Epithelial cell of prostate (primary cell): Measurements from ENCODE around the gene DDAH1.
A peak's percentile ranks its signal among the peaks of the same experiment; 100 is the strongest.
"Not testable (repeated sequence)": the region's sequence is repeated elsewhere in the genome, so short reads cannot be mapped to it uniquely, and the experiment has no call there.

Experiments
- DNase-seq: peaks from one replicate; pipeline ENCODE4 v3.0.0-alpha.2; 2011; ENCODE audit warnings: low read depth, low spot score
- H3K27ac ChIP-seq: fragments of 450-650 bp; 2 replicates; pipeline ENCODE4 v1.5.1; 2017; ENCODE audit warnings: mild to moderate bottlenecking

DDAH1 gene

GRCh38 chr1:85473390-85473789, 8.4 kb upstream of the DDAH1 start:
- peak overlapping the region; percentile 31 for H3K27ac ChIP-seq
- DNase-seq, result peak; percentile 89

- no peak overlapping the region for H3K27ac ChIP-seq
These were observed 6.6 kb upstream of the DDAH1 start for GRCh38 chr1:85471558-85471957.

GRCh38 chr1:85470130-85470529, 5.2 kb upstream of the DDAH1 start:
- not testable (repeated sequence) for DNase-seq, H3K27ac ChIP-seq

More at GRCh38 chr1:85471558-85471957, 6.6 kb upstream of the DDAH1 start:
- no peak for DNase-seq

- no peak for DNase-seq
- H3K27ac ChIP-seq, result no peak overlapping the region
These were observed 3.1 kb upstream of the DDAH1 start for GRCh38 chr1:85467929-85468540.

- no peak for DNase-seq
- no peak overlapping the region for H3K27ac ChIP-seq
These were observed 2.1 kb upstream of the DDAH1 start for GRCh38 chr1:85467036-85467435.

- no peak for DNase-seq
- H3K27ac ChIP-seq, result no peak overlapping the region
These were observed 801 bp upstream of the DDAH1 start for GRCh38 chr1:85465786-85466134.

GRCh38 chr1:85464497-85465098, 361 bp downstream of the DDAH1 start:
- DNase-seq, result no peak
- H3K27ac ChIP-seq, result peak overlapping the region; percentile 13

- no peak for DNase-seq
- H3K27ac ChIP-seq, result no peak overlapping the region
These were observed 1.0 kb downstream of the DDAH1 start for GRCh38 chr1:85463731-85464496.

- no peak for DNase-seq
- H3K27ac ChIP-seq, result no peak overlapping the region
These were observed 1.9 kb downstream of the DDAH1 start for GRCh38 chr1:85462931-85463649.

GRCh38 chr1:85461216-85461918, 3.6 kb downstream of the DDAH1 start:
- no peak overlapping the region for H3K27ac ChIP-seq
- DNase-seq, result no peak

GRCh38 chr1:85460555-85461088, 4.3 kb downstream of the DDAH1 start:
- no peak for DNase-seq
- H3K27ac ChIP-seq, result no peak overlapping the region

GRCh38 chr1:85459290-85459689, 5.7 kb downstream of the DDAH1 start:
- DNase-seq, result no peak
- H3K27ac ChIP-seq, result no peak overlapping the region

- no peak overlapping the region for H3K27ac ChIP-seq
- DNase-seq, result no peak
These were observed 10.7 kb downstream of the DDAH1 start for GRCh38 chr1:85454214-85454613.

GRCh38 chr1:85453640-85454194, 11.2 kb downstream of the DDAH1 start:
- no peak for DNase-seq
- H3K27ac ChIP-seq, result no peak overlapping the region

- no peak overlapping the region for H3K27ac ChIP-seq
These were observed 12.0 kb downstream of the DDAH1 start for GRCh38 chr1:85452948-85453347.

GRCh38 chr1:85451236-85451830, 13.6 kb downstream of the DDAH1 start:
- no peak overlapping the region for H3K27ac ChIP-seq
- DNase-seq, result no peak

More at GRCh38 chr1:85452948-85453347, 12.0 kb downstream of the DDAH1 start:
- no peak for DNase-seq

GRCh38 chr1:85450832-85451231, 14.1 kb downstream of the DDAH1 start:
- H3K27ac ChIP-seq, result no peak overlapping the region
- DNase-seq, result no peak

- no peak for DNase-seq
- H3K27ac ChIP-seq, result no peak overlapping the region
These were observed 15.6 kb downstream of the DDAH1 start for GRCh38 chr1:85449356-85449755.

GRCh38 chr1:85448358-85448757, 16.6 kb downstream of the DDAH1 start:
- no peak overlapping the region for H3K27ac ChIP-seq
- no peak for DNase-seq
